Activated CD4-positive, alpha-beta T cell treated with anti-CD3 and anti-CD28 coated beads, Interleukin-2, amount 10 ng/mL, durations not matched to agents 24 days and 14 days (primary cell): ENCODE data around the gene PTTG1IP. TPM values are rescaled to one million over a fixed set of nuclear protein-coding genes. Genes with fewer than 3 reads are reported as not detected.

ENCODE experiments used
- DNase-seq: peaks from one replicate; pipeline ENCODE4 v3.0.0; 2022
- H3K27ac Mint-ChIP-seq: one replicate; pipeline ENCODE4 v1.8.0; 2022; ENCODE audit warnings: mild to moderate bottlenecking, mixed read lengths
- H3K27me3 Mint-ChIP-seq: one replicate; pipeline ENCODE4 v1.8.0; 2022; ENCODE audit warnings: mixed read lengths
- H3K36me3 Mint-ChIP-seq: one replicate; pipeline ENCODE4 v1.8.0; 2022; ENCODE audit warnings: low read depth, mild to moderate bottlenecking, mixed read lengths
- H3K4me1 Mint-ChIP-seq: one replicate; pipeline ENCODE4 v1.8.0; 2021; ENCODE audit warnings: mixed read lengths
- H3K4me3 Mint-ChIP-seq: one replicate; pipeline ENCODE4 v1.8.0; 2022; ENCODE audit warnings: mild to moderate bottlenecking, moderate library complexity, mixed read lengths
- H3K9me3 Mint-ChIP-seq: one replicate; pipeline ENCODE4 v1.8.0; 2021; ENCODE audit warnings: mixed read lengths
- intact Hi-C: fragments of 100-400 bp; cut with micrococcal nuclease; formaldehyde crosslinking; loops from one replicate; pipeline ENCODE4 v1.15.1; 2023
- total RNA-seq: library from RNA; stranded (reverse); gene quantifications from 2 replicates; pipeline ENCODE4 v1.2.3, GENCODE V29; 2022

PTTG1IP gene
- total RNA-seq, 1 donor from 2014 or later = 46.5 TPM

- Mint-ChIP-seq H3K4me3 (peak overlapping the region; percentile 65), H3K4me1 (peaks cover 58% of the 10 kb centered on the region), H3K27me3 (no peaks in the 10 kb centered on the region), H3K27ac (peak overlapping the region; percentile 84), H3K36me3 (peaks cover 40% of the 10 kb centered on the region), H3K9me3 (no peaks in the 10 kb centered on the region)
- intact Hi-C loops = loop anchor here (2.0 kb wide), 1 partner anchor 15 kb away; no protein-coding TSS in a partner anchor
- no peak for DNase-seq
Measured at GRCh38 chr21:44865561-44866280, 7.8 kb downstream of the PTTG1IP start.

GRCh38 chr21:44862869-44863685 lies 10.4 kb downstream of the PTTG1IP start:
- peaks cover 38% of the 10 kb centered on the region for H3K4me1 Mint-ChIP-seq

GRCh38 chr21:44858791-44859190 lies 14.7 kb downstream of the PTTG1IP start:
- H3K36me3 Mint-ChIP-seq = peaks cover 46% of the 10 kb centered on the region
- H3K4me1 Mint-ChIP-seq = peaks cover 15% of the 10 kb centered on the region
- no peaks in the 10 kb centered on the region for H3K27me3 Mint-ChIP-seq
- intact Hi-C loops = no loop called here
- no peak overlapping the region for H3K27ac Mint-ChIP-seq
- H3K4me3 Mint-ChIP-seq = no peak overlapping the region
- no peak for DNase-seq
- H3K9me3 Mint-ChIP-seq = no peaks in the 10 kb centered on the region

More at GRCh38 chr21:44862869-44863685, 10.4 kb downstream of the PTTG1IP start:
- Mint-ChIP-seq H3K36me3 (peaks cover 41% of the 10 kb centered on the region), H3K27me3 (no peaks in the 10 kb centered on the region), H3K4me3 (no peak overlapping the region), H3K27ac (no peak overlapping the region), H3K9me3 (no peaks in the 10 kb centered on the region)
- intact Hi-C loops = no loop called here
- DNase-seq = no peak

GRCh38 chr21:44858291-44858690 lies 15.2 kb downstream of the PTTG1IP start:
- intact Hi-C loops = no loop called here
- peaks cover 12% of the 10 kb centered on the region for H3K4me1 Mint-ChIP-seq
- no peak overlapping the region for H3K4me3 Mint-ChIP-seq
- peaks cover 47% of the 10 kb centered on the region for H3K36me3 Mint-ChIP-seq
- no peak overlapping the region for H3K27ac Mint-ChIP-seq
- no peaks in the 10 kb centered on the region for H3K9me3 Mint-ChIP-seq
- DNase-seq = no peak
- no peaks in the 10 kb centered on the region for H3K27me3 Mint-ChIP-seq

GRCh38 chr21:44857127-44857892 lies 16.2 kb downstream of the PTTG1IP start:
- DNase-seq = no peak
- Mint-ChIP-seq H3K4me1 (peaks cover 14% of the 10 kb centered on the region), H3K27ac (no peak overlapping the region), H3K4me3 (no peak overlapping the region), H3K27me3 (no peaks in the 10 kb centered on the region), H3K9me3 (no peaks in the 10 kb centered on the region), H3K36me3 (peaks cover 54% of the 10 kb centered on the region)
- intact Hi-C loops = no loop called here

GRCh38 chr21:44856131-44856530 lies 17.4 kb downstream of the PTTG1IP start:
- Mint-ChIP-seq H3K36me3 (peaks cover 47% of the 10 kb centered on the region), H3K4me3 (no peak overlapping the region), H3K9me3 (no peaks in the 10 kb centered on the region), H3K27ac (no peak overlapping the region), H3K27me3 (no peaks in the 10 kb centered on the region), H3K4me1 (peaks cover 16% of the 10 kb centered on the region)
- no peak for DNase-seq
- intact Hi-C loops = no loop called here

GRCh38 chr21:44855572-44855971 lies 17.9 kb downstream of the PTTG1IP start:
- peaks cover 18% of the 10 kb centered on the region for H3K4me1 Mint-ChIP-seq
- intact Hi-C loops = no loop called here
- no peak overlapping the region for H3K4me3 Mint-ChIP-seq
- H3K36me3 Mint-ChIP-seq = peaks cover 48% of the 10 kb centered on the region
- H3K27ac Mint-ChIP-seq = no peak overlapping the region
- H3K27me3 Mint-ChIP-seq = no peaks in the 10 kb centered on the region
- no peaks in the 10 kb centered on the region for H3K9me3 Mint-ChIP-seq
- no peak for DNase-seq

GRCh38 chr21:44854664-44855446 lies 18.6 kb downstream of the PTTG1IP start:
- DNase-seq = no peak
- intact Hi-C loops = no loop called here
- no peaks in the 10 kb centered on the region for H3K9me3 Mint-ChIP-seq
- no peaks in the 10 kb centered on the region for H3K27me3 Mint-ChIP-seq
- peak overlapping the region; percentile 25 for H3K27ac Mint-ChIP-seq
- peaks cover 51% of the 10 kb centered on the region for H3K36me3 Mint-ChIP-seq
- H3K4me1 Mint-ChIP-seq = peaks cover 18% of the 10 kb centered on the region
- H3K4me3 Mint-ChIP-seq = no peak overlapping the region

GRCh38 chr21:44854391-44854663 lies 19.2 kb downstream of the PTTG1IP start:
- Mint-ChIP-seq H3K4me3 (no peak overlapping the region), H3K27me3 (no peaks in the 10 kb centered on the region), H3K4me1 (peaks cover 18% of the 10 kb centered on the region), H3K9me3 (no peaks in the 10 kb centered on the region), H3K27ac (no peak overlapping the region), H3K36me3 (peaks cover 52% of the 10 kb centered on the region)
- DNase-seq = no peak
- intact Hi-C loops = no loop called here

- Mint-ChIP-seq H3K4me3 (no peak overlapping the region), H3K27ac (no peak overlapping the region), H3K27me3 (no peaks in the 10 kb centered on the region), H3K36me3 (peaks cover 49% of the 10 kb centered on the region), H3K9me3 (no peaks in the 10 kb centered on the region), H3K4me1 (peaks cover 18% of the 10 kb centered on the region)
- intact Hi-C loops = no loop called here
- no peak for DNase-seq
Measured at GRCh38 chr21:44853601-44854390, 19.7 kb downstream of the PTTG1IP start.

GRCh38 chr21:44850905-44851657 lies 22.4 kb downstream of the PTTG1IP start:
- peaks cover 46% of the 10 kb centered on the region for H3K36me3 Mint-ChIP-seq

GRCh38 chr21:44850208-44850800 lies 23.2 kb downstream of the PTTG1IP start:
- Mint-ChIP-seq H3K4me3 (no peak overlapping the region), H3K27ac (no peak overlapping the region), H3K27me3 (no peaks in the 10 kb centered on the region), H3K4me1 (peaks cover 27% of the 10 kb centered on the region), H3K36me3 (peaks cover 40% of the 10 kb centered on the region), H3K9me3 (no peaks in the 10 kb centered on the region)
- no peak for DNase-seq
- intact Hi-C loops = loop anchor here (2.0 kb wide), 1 partner anchor 16 kb away; no protein-coding TSS in a partner anchor

More at GRCh38 chr21:44850905-44851657, 22.4 kb downstream of the PTTG1IP start:
- peak overlapping the region; percentile 10 for H3K27ac Mint-ChIP-seq
- H3K27me3 Mint-ChIP-seq = no peaks in the 10 kb centered on the region
- peaks cover 26% of the 10 kb centered on the region for H3K4me1 Mint-ChIP-seq
- no peaks in the 10 kb centered on the region for H3K9me3 Mint-ChIP-seq
- H3K4me3 Mint-ChIP-seq = no peak overlapping the region
- intact Hi-C loops = loop anchor here (2.0 kb wide), 1 partner anchor 16 kb away; no protein-coding TSS in a partner anchor
- DNase-seq = no peak
